Right lobe of liver (tissue), 6 donors: ENCODE results near the gene ARCN1. TPM values are rescaled to one million over a fixed set of nuclear protein-coding genes. Genes with fewer than 3 reads are reported as not detected.

Experiments
- ATAC-seq, 4 donors: fragments of 200-7000 bp; cut with Tn5 transposase; one replicate each; pipeline ENCODE4 v1.9.1; 2020; ENCODE audit warnings: mild to moderate bottlenecking in 4 of 4, moderate library complexity in 4 of 4
- DNase-seq, 3 donors: peaks; one replicate each; pipeline ENCODE4 v3.0.0-alpha.2; 2020
- H3K27ac ChIP-seq, 3 donors: fragments of 200-600 bp; one replicate each; pipeline ENCODE4 v1.8.0; 2022
- H3K27me3 ChIP-seq, 2 donors: fragments of 200-600 bp; one replicate each; pipeline ENCODE4 v1.8.0; 2022
- H3K36me3 ChIP-seq, 4 donors: fragments of 200-600 bp; sonication (generic) in 1 of 4; one replicate each; pipeline versions ENCODE4 v1.5.1 to v1.8.0; 2017 to 2022; ENCODE audit warnings: control low read depth in 1 of 4
- H3K4me1 ChIP-seq, 4 donors: fragments of 200-600 bp; sonication (generic) in 1 of 4; one replicate each; pipeline versions ENCODE4 v1.5.1 to v1.8.0; 2017 to 2022; ENCODE audit warnings: control low read depth in 1 of 4
- H3K4me3 ChIP-seq, 3 donors: fragments of 200-600 bp; one replicate each; pipeline ENCODE4 v1.8.0; 2022
- H3K9me3 ChIP-seq, 4 donors: fragments of 200-600 bp; sonication (generic) in 1 of 4; one replicate each; pipeline versions ENCODE4 v1.5.1 to v1.8.0; 2017 to 2022; ENCODE audit warnings: control low read depth in 1 of 4
- CTCF ChIP-seq, 4 donors: fragments of 200-600 bp in 3 of 4; fragments of 450-650 bp in 1 of 4; IDR thresholded peaks; one replicate each; pipeline versions ENCODE4 v1.5.1 to v1.8.0; 2016 to 2022; ENCODE audit warnings: antibody characterized with exemption in 4 of 4, mild to moderate bottlenecking in 2 of 4
- POLR2A ChIP-seq: fragments of 450-650 bp; IDR thresholded peaks from one replicate; pipeline ENCODE4 v1.6.1; 2017; ENCODE audit warnings: antibody characterized with exemption, mild to moderate bottlenecking
- WGBS: methylation state at CpG from one replicate; pipeline ENCODE4 v1.1.6; 2018; ENCODE audit warnings: low coverage, low lambda C conversion rate; ENCODE audit not compliant: insufficient coverage; ENCODE audit errors: missing lambda C conversion rate; 5-methylcytosine and 5-hydroxymethylcytosine counted together
- intact Hi-C, 2 donors: fragments of 100-400 bp; cut with DNase I; formaldehyde crosslinking; loops; one replicate each; pipeline versions ENCODE4 v1.11.2 to v1.14.1; 2022
- long read RNA-seq: library from polyadenylated mRNA; unstranded; transcript quantifications from one replicate; pipeline ENCODE4 v2.0.0, GENCODE V29; 2019
- total RNA-seq, 6 experiments: library from RNA; depleted of rRNA in 2 of 6; stranded (reverse); fragments of >200 nt in 2 of 6; fragmentation: NEBNext Ultra II Directional in 3 of 6; extraction: Animal tissue kit (Norgen Biotek cat#: 25700) in 3 of 6; gene quantifications; one replicate each; pipeline versions ENCODE4 v1.1.0 to v1.2.4, GENCODE V29; 2016 to 2023
- donor health status: DM: no; HTN: yes; CAD: no.
- donor health status: DM: no; HTN: no; CAD: no.
- donor health status: DM: no; HTN: no; CAD: no.
- donor health status: DM: no; HTN: yes; CAD: no.
- donor health status: DM: no; HTN: yes; CAD: no.

The ARCN1 gene
- 10 to 100 TPM; 58.3 to 91.7 (median 75.8) TPM for total RNA-seq
- long read RNA-seq, partial matches to known transcripts = 2 of 6 reads
- long read RNA-seq, other reads (novel, unspliced or antisense) = 2 of 6 reads

DNA sequence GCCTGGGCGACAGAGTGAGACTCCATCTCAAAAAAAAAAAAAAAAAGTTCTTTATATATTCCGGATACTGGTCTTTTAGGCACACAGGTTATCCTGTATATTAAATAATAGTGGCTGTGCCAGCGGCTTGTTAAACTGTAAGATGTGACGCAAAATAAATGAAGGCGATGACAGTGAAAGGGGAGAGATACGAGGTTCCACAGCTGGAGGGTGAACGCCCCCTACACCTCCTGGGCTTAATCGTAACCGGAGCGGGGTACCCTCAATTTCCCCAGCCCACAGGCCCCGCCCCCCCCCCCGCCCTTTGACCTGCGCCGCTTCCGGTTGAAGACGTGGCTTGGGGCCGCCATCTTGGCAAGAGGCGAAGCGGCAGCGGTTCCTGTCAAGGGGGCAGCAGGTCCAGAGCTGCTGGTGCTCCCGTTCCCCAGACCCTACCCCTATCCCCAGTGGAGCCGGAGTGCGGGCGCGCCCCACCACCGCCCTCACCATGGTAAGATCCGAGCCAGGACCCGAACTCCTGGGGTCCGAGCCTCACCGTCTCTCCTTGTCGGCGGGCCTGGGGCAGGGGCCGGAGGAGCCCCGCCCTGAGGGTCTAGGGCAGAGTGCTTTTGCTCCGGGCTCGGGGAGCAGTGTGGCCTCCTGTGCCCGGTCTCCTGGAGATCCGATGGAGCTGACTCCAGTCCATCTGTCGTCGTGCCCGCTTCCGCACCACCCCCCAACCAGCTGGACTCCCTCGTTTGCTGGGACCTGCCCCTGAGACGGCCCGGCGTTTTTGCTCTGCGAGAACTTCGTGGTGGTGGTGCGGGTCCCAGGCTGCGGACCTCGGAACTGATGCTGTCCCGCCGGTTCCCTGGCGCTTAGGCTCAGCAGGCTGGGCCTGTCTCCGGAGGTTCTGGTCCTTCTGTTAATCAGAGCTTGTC is at the start of gene ARCN1:
Gene ARCN1, plus strand, starts transcription at position 349 of the 920 bp plus-strand sequence. Its CDS starts 139 bp downstream, at position 488.
- Histone ChIP-seq H3K4me3 (peak within 1 kb of the TSS; percentile 95 to 99 (median 97)), H3K27me3 (no peaks in the 10 kb centered on the region), H3K27ac (peak within 1 kb of the TSS; percentile 94 to 98 (median 96)), H3K36me3 (no peaks in the 10 kb centered on the region), H3K9me3 (no peaks in the 10 kb centered on the region), H3K4me1 (peaks cover 0 to 30% (median 7%) of the 10 kb centered on the region in 4 donors)
- intact Hi-C loops = no loop called here
- ATAC-seq (peak; percentile 87 to 91 (median 88)), DNase-seq (peak; percentile 77 to 85 (median 83))
- TF ChIP-seq CTCF (IDR thresholded peaks at IDR 0.05) (no peak), POLR2A (peak; percentile 35)
- WGBS = 0% methylated on average over 7 of the region's 55 CpGs

GRCh38 chr11:118522571-118523072 is 49.6 kb upstream of the ARCN1 start:
- no peaks in the 10 kb centered on the region for H3K27me3 ChIP-seq
- ATAC-seq = peak; percentile 8 to 29 (median 16)
- WGBS = 50% methylated on average over 2 of the region's 6 CpGs
- intact Hi-C loops = no loop called here
- no peak overlapping the region for H3K4me3 ChIP-seq
- no peak for DNase-seq
- peaks cover 0 to 67% (median 16%) of the 10 kb centered on the region in 4 donors for H3K4me1 ChIP-seq
- H3K9me3 ChIP-seq = no peaks in the 10 kb centered on the region
- H3K27ac ChIP-seq = peak overlapping the region in 1 of 3 donors; percentile 52
- H3K36me3 ChIP-seq = peaks cover 0 to 30% (median 17%) of the 10 kb centered on the region in 4 donors
- TF ChIP-seq CTCF (IDR thresholded peaks at IDR 0.05) (peak in 3 of 4 donors; percentile 17 to 54 (median 30)), POLR2A (no peak)

- ATAC-seq = peak in 1 of 4 donors; percentile 6
- intact Hi-C loops = no loop called here
- peaks cover 0 to 25% (median 17%) of the 10 kb centered on the region in 4 donors for H3K36me3 ChIP-seq
These were observed 47.9 kb upstream of the ARCN1 start for GRCh38 chr11:118524356-118524755.

More at GRCh38 chr11:118524356-118524755, 47.9 kb upstream of the ARCN1 start:
- Histone ChIP-seq H3K4me3 (no peak overlapping the region), H3K4me1 (peaks cover 0 to 71% (median 17%) of the 10 kb centered on the region in 4 donors), H3K9me3 (no peaks in the 10 kb centered on the region), H3K27me3 (no peaks in the 10 kb centered on the region), H3K27ac (peak overlapping the region in 2 of 3 donors; percentile 86 to 94)
- no peak for DNase-seq
- TF ChIP-seq POLR2A (no peak), CTCF (IDR thresholded peaks at IDR 0.05) (no peak)
